Muscle layer of duodenum (tissue), 2 donors: ENCODE results near the gene KRT13.
"Not testable (repeated sequence)": the region's sequence is repeated elsewhere in the genome, so short reads cannot be mapped to it uniquely, and the experiment has no call there.

Experiments used
- H3K27ac ChIP-seq: one replicate; pipeline ENCODE4 v1.7.0; 2013; ENCODE audit warnings: mild to moderate bottlenecking, low read length
- H3K27me3 ChIP-seq: one replicate; pipeline ENCODE4 v1.7.0; 2013; ENCODE audit warnings: low read depth, mild to moderate bottlenecking, control low read depth, low read length
- H3K36me3 ChIP-seq, 2 donors: one replicate each; pipeline ENCODE4 v1.7.0; 2013; ENCODE audit warnings: low read length in 2 of 2, control low read depth in 1 of 2, mild to moderate bottlenecking in 1 of 2; ENCODE audit not compliant: insufficient read depth in 2 of 2, control insufficient read depth in 1 of 2
- H3K4me1 ChIP-seq, 2 donors: one replicate each; pipeline ENCODE4 v1.7.0; 2013; ENCODE audit warnings: low read length in 2 of 2, mild to moderate bottlenecking in 2 of 2, control low read depth in 1 of 2, moderate library complexity in 1 of 2; ENCODE audit not compliant: insufficient read depth in 2 of 2, control insufficient read depth in 1 of 2
- H3K4me3 ChIP-seq, 2 donors: one replicate each; pipeline ENCODE4 v1.7.0; 2013; ENCODE audit warnings: low read length in 2 of 2, low read depth in 1 of 2, mild to moderate bottlenecking in 1 of 2
- H3K9me3 ChIP-seq, 2 donors: one replicate each; pipeline ENCODE4 v1.7.0; 2013; ENCODE audit warnings: low read length in 2 of 2, control low read depth in 1 of 2, mild to moderate bottlenecking in 1 of 2; ENCODE audit not compliant: control insufficient read depth in 1 of 2
- donor health status: healthy.

KRT13 gene

DNA sequence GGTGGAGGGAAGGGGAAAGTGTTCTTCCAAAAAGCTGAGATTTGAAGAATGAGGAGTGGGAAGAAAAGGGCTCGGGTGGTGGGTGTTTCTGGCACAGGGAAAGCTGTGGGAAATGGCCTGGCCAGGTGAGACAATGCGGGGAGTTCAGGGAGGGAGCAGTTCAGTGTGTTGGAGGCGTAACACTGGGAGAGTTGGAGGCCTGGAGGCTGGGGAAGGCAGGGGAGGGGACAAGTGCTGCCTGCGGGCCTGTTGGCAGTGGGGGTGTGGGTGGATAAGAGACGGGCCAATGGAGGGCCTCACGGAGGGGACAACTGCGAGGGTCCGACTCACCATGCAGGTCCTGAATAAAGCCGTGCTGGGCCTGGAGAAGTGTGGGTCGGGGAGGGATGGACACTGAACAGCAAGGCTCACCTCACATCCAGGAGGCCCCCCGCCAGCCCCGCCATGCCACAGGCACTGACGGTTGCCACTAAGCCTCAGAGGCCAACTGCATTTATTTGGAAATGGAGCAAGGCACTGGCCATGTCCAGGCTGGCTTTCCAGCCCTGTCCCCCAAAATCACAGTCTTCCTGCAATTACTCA is 40.5 kb upstream of the KRT13 start:
- no peaks in the 10 kb centered on the region for H3K36me3 ChIP-seq
- H3K9me3 ChIP-seq = no peaks in the 10 kb centered on the region
- no peak overlapping the region for H3K4me3 ChIP-seq
- no peak overlapping the region for H3K27ac ChIP-seq
- H3K4me1 ChIP-seq = peaks cover 9 to 16% of the 10 kb centered on the region in 2 donors
- no peaks in the 10 kb centered on the region for H3K27me3 ChIP-seq

DNA sequence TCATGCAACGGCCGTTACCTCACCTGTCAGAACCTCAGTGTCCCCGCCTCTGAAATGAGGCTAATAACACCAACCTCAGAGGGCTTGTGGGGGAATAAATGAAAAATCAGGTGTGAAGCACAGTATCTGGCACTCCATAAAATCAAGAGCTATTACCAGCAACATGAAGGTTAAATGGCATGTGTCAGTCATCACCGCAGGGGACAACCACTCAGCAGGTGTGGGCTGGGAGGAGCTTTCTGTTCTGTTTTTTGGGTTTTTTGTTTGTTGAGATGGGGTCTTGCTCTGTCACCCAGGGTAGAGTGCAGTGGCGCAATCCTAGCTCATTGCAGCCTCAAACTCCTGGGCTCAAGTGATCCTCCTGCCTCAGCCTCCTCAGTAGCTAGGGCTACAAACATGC is 39.5 kb upstream of the KRT13 start:
- Histone ChIP-seq H3K4me1 (peaks cover 9 to 16% of the 10 kb centered on the region in 2 donors), H3K4me3 (no peak overlapping the region), H3K9me3 (no peaks in the 10 kb centered on the region), H3K27ac (no peak overlapping the region), H3K36me3 (no peaks in the 10 kb centered on the region), H3K27me3 (no peaks in the 10 kb centered on the region)

GRCh38 chr17:41544491-41544892 is 39.1 kb upstream of the KRT13 start:
- H3K9me3 ChIP-seq = no peaks in the 10 kb centered on the region
- H3K4me3 ChIP-seq = no peak overlapping the region
- H3K36me3 ChIP-seq = no peaks in the 10 kb centered on the region
- H3K27ac ChIP-seq = no peak overlapping the region
- peaks cover 9 to 16% of the 10 kb centered on the region in 2 donors for H3K4me1 ChIP-seq
- H3K27me3 ChIP-seq = no peaks in the 10 kb centered on the region

DNA sequence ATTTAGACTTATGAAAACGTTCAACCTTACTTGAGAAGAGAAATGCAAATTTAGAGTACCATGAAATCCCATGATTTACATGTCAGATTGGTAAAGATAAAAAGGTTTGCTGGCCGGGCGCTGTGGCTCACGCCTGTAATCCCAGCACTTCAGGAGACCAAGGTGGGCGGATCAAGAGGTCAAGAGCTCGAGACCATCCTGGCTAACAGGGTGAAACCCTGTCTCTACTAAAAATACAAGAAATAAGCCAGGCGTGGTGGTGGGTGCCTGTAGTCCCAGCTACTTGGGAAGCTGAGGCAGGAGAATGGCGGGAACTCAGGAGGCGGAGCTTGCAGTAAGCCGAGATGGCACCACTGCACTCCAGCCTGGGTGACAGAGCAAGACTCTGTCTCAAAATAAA is 37.4 kb upstream of the KRT13 start:
- H3K36me3 ChIP-seq, H3K9me3 ChIP-seq, H3K4me3 ChIP-seq, H3K27me3 ChIP-seq, H3K27ac ChIP-seq, H3K4me1 ChIP-seq: not testable (repeated sequence)

- no peak overlapping the region for H3K27ac ChIP-seq
- no peaks in the 10 kb centered on the region for H3K9me3 ChIP-seq
- H3K4me1 ChIP-seq = no peaks in the 10 kb centered on the region
- H3K36me3 ChIP-seq = no peaks in the 10 kb centered on the region
- H3K4me3 ChIP-seq = no peak overlapping the region
- no peaks in the 10 kb centered on the region for H3K27me3 ChIP-seq
Observed at GRCh38 chr17:41542357-41542756, 36.9 kb upstream of the KRT13 start.

- no peaks in the 10 kb centered on the region for H3K4me1 ChIP-seq
- H3K36me3 ChIP-seq = no peaks in the 10 kb centered on the region
- no peak overlapping the region for H3K4me3 ChIP-seq
- H3K27me3 ChIP-seq = no peaks in the 10 kb centered on the region
- H3K9me3 ChIP-seq = no peaks in the 10 kb centered on the region
- peak overlapping the region; percentile 4 for H3K27ac ChIP-seq
Observed at GRCh38 chr17:41540921-41541625, 35.7 kb upstream of the KRT13 start.

DNA sequence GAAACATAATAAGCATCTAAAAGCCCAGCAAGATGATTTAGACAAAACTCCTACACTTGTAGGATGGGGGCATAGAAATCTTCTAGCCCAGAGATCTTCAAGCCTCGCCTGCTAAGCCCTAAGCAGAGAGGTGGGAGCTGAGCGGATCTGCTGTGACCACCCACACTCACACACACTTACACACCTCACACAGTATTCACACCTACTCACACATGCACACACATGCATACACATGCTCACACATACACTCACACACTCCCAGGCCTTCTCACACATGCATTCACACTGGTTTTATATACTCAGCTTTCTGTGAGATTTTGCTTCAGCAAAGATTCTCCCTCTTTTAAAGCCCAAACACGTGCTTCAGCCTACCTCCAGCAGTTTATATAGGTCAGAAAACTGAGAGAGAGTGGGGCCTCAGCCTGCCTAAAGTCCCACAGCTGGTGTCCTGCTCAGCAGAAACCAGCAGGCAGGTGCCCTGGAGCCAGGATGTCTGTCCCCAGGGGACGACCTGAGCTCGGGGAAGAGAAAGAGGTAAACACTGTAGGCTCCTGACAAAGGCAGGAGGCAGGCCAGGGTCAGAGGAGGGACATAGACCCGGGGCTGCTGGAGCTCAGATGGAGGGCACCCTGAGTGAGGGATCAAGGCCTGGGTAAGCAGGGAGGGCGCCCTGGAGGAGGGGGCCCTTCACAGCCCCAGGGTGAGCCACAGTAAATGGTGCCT is 34.7 kb upstream of the KRT13 start:
- no peaks in the 10 kb centered on the region for H3K9me3 ChIP-seq
- no peaks in the 10 kb centered on the region for H3K36me3 ChIP-seq
- no peaks in the 10 kb centered on the region for H3K4me1 ChIP-seq
- no peak overlapping the region for H3K4me3 ChIP-seq
- peaks cover 4% of the 10 kb centered on the region for H3K27me3 ChIP-seq
- H3K27ac ChIP-seq = no peak overlapping the region

DNA sequence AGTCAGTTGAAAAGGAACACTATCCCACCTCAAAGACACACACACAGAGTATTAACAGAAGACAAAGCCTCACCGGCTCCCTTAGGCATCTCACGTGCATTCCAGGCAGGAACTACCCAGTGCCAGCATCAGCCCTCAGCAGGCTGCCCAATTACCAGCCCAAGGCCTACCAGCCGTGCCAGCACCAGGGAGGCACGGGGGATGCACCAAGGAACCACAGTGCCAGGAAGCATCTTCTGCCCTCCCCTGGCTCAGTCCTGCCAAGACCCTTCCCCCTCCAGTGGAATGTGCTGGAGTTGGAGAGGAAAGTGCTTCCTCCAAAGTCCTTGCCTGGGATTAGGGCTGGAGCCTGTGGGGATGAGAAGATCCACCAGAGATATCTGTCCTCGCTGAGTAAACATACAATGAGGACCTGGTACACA is 33.7 kb upstream of the KRT13 start:
- Histone ChIP-seq H3K27ac (no peak overlapping the region), H3K9me3 (no peaks in the 10 kb centered on the region), H3K36me3 (no peaks in the 10 kb centered on the region), H3K4me3 (no peak overlapping the region), H3K4me1 (no peaks in the 10 kb centered on the region), H3K27me3 (peaks cover 4% of the 10 kb centered on the region)

DNA sequence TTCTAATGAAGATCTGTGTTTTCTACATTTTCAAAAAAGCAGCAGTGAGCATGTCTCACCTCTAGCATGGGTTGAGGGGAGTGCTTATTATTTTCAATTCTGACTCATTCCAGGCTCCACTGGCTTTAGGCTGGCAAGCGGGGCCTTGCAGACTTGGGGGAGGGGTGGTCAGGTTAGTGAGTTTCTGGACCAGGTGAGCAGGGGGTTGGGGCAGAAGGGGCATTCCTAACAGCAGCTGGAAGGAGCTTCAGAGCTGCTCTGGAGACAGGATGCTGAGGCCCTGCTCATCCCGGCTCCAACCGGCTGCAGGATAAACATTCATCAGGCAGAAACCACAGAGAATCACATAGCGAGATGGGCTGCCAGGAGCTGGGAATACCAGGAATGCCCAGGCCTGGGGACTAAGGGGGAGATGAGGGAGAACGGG is 33.2 kb upstream of the KRT13 start:
- Histone ChIP-seq H3K27me3 (peaks cover 4% of the 10 kb centered on the region), H3K4me1 (no peaks in the 10 kb centered on the region), H3K9me3 (no peaks in the 10 kb centered on the region), H3K36me3 (no peaks in the 10 kb centered on the region), H3K27ac (no peak overlapping the region), H3K4me3 (no peak overlapping the region)

DNA sequence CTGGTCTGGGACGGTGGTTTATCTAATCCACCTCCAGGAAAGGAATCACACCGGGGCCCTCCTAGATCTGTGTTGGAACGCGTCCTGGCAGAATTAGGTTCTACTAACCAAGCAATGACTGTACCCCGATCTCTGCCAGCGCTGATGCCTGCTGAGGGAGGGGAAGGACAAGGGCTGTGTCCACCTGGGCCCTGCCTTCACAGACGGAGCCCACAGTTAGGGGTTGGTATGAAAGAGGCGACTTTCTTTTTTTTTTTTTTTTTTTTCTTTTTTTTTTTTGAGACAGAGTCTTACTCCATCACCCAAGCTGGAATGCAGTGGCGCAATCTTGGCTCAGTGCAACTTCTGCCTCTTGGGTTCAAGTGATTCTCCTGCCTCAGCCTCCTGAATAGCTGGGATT is 32.6 kb upstream of the KRT13 start:
- no peak overlapping the region for H3K27ac ChIP-seq
- peaks cover 4% of the 10 kb centered on the region for H3K27me3 ChIP-seq
- no peaks in the 10 kb centered on the region for H3K9me3 ChIP-seq
- no peaks in the 10 kb centered on the region for H3K36me3 ChIP-seq
- no peak overlapping the region for H3K4me3 ChIP-seq
- H3K4me1 ChIP-seq = no peaks in the 10 kb centered on the region

DNA sequence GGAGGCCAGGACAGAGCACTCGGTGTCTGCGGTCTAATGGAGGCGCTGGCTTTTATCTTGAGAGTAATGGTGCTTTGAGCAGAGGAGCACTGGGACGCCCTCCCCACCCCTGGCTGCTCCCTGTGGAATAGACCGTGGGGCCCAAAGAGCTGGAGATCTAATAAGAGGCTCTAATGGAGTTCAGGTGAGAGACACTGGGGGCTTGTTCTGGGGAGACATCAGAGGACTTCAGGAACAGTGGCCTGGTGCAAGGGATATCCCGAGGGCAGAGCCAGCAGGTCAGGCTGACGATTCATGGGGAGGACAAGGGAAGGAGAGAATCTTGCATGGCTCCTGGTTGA is 32.2 kb upstream of the KRT13 start:
- Histone ChIP-seq H3K4me1 (no peaks in the 10 kb centered on the region), H3K9me3 (no peaks in the 10 kb centered on the region), H3K27ac (no peak overlapping the region), H3K36me3 (no peaks in the 10 kb centered on the region), H3K4me3 (no peak overlapping the region), H3K27me3 (peaks cover 4% of the 10 kb centered on the region)
